Hematopoietic multipotent progenitor cell treated with erythropoietin and hydrocortisone succinate and interleukin-3 and kit ligand, for 6 days (in vitro differentiated cells): ENCODE data around the gene IGF2BP1.
"Not testable (repeated sequence)": the region's sequence is repeated elsewhere in the genome, so short reads cannot be mapped to it uniquely, and the experiment has no call there.

Experiments
- DNase-seq: peaks from one replicate; pipeline ENCODE4 v3.0.0-alpha.2; 2015

IGF2BP1 gene

GRCh38 chr17:49063652-49064051 is 66.5 kb downstream of the IGF2BP1 start:
- no peak for DNase-seq

- DNase-seq: no peak
Measured at GRCh38 chr17:49067163-49067562, 70.0 kb downstream of the IGF2BP1 start.

- DNase-seq: no peak
Measured at GRCh38 chr17:49069585-49070273, 72.5 kb downstream of the IGF2BP1 start.

DNA sequence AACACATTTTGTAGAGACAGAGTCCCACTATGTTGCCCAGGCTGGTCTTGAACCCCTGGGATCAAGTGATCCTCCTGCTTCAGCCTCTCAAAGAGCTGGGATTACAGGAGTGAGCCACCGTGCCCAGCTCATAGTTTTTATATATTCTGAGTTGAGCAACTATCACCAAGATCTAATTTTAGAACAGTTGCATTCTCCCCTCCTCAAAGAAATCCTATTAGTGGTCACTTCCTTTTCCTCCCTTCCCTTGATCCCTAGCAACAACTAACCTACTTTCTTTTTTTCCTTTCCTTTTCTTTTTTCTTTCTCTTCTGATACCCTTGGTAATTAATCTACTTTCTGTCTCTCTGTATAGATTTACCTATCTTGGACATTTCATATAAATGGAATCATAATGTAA is 73.9 kb downstream of the IGF2BP1 start:
- DNase-seq: no peak

DNA sequence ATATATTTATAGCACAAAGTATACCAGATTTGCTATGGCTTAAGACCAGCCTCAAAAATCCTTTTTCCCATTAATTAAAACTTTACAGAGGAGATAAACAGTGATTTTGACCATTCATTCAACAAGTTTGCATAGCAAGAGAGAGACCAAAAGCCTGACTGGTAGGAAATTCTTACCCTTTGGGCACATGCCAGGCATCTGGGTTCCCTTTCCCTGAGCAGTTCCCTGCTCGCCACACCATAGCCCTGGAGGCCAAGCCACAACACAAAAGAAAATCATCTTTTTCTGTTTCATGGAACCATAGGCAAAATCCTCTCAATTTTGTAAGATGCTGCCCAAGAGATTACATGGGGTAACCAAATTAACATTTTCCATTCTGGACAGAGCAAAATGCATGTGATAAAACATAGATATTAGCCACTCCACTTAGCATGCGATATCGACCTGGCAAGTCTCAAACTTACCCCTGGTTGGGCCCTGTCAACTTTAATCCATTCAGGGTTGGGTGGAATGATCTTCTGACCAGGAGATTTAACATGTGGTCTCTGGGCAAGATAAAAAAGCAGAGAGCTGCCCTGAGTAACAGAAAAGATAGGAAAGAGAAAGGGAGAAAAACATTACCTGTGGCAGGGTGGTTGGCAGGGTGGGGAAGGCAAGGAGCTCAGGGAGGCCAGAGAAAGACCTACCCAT is 77.8 kb downstream of the IGF2BP1 start:
- no peak for DNase-seq

GRCh38 chr17:49076573-49077384 is 79.6 kb downstream of the IGF2BP1 start:
- no peak for DNase-seq

- DNase-seq: no peak
Measured at GRCh38 chr17:49078248-49078647, 81.1 kb downstream of the IGF2BP1 start.

DNA sequence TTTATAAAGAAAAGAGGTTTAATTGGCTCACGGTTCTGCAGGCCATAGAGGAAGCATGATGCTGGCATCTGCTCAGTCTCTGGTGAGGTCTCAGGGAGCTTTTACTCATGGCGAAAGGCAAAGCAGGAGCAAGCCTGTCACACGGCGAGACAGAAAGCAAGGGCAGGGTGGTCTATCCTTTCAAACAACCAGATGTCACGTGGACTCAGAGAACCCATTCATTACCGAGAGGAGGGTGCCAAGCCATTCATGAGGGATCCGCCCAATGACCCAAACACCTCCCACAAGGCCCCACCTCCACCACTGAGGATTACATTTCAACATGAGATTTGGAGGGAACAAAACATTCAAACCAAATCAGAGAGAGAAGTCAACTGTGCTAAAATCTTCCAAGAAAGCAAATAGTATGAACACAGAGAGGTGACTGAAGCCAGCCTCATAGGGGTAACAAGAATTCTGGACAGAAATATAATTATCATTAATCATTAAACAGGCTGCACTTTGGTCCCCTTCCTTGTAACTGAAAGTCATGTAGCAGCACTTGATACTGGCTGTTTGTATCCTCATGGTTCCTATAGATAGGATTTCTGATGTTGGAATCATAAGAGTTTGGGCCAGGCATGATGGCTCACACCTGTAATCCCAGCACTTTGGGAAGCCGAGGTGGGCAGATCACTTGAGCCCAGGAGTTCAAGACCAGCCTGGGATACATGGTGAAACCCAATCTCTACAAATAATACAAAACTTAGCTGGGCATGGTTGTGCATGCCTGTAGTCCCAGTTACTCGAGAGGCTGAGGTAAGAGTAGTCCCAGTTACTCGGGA is 82.9 kb downstream of the IGF2BP1 start:
- DNase-seq: no peak

GRCh38 chr17:49082231-49082630 is 85.0 kb downstream of the IGF2BP1 start:
- no peak for DNase-seq

- not testable (repeated sequence) for DNase-seq
Measured at GRCh38 chr17:49085046-49085445, 87.9 kb downstream of the IGF2BP1 start.

DNA sequence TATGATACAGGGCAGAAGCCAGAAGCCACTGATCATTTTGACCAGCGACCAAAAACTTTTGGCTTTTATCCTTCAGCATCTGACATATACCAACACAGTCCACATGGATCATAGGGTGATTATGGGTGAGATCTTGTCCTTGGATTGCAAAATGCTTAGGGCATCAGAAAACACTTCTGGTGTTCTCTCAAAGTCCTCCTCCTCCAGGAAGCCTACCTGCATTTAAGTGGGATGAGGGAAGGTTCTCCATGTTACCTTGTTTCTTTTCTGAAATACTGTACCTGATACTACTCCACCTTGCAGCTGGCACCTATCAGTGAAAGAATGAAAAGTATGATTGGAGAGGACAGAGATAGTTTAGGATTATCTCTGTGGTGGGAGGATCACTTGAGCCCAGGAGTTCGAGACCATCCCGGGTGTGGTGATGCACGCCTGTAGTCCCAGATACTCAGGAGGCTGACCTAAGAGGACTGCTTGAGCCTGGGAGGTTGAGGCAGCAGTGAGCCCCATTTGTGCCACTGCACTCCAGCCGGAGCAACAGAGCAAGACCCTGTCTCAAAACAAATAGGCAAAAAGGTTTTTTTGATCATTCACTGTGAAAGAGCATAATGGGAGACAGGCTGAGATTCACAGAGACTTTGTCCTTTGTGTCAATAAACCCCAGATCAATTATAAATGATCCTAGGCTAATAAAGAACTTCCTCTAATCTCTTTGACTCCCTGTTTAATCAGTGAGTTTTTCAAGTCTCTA is 88.6 kb downstream of the IGF2BP1 start:
- DNase-seq: no peak

GRCh38 chr17:49086316-49086605 is 89.1 kb downstream of the IGF2BP1 start:
- no peak for DNase-seq

DNA sequence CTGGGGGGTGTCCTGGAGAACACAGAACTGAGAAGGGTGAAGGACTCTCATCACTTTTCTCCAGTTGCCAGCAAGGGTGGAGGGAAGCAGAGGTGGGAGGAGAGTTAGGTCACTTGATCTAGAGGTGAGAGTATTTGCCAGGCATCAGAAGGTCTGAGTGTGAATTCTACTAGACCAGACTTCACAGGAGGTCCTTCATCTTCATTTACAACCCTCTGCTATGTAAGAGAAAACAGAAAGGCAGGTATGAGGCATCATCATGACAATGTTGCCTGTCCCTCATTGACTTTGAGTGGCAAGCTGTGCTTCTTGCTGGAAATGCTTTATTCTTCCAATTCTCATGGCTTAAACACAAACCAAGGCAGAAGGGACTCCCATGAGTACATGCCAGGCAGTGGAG is 89.5 kb downstream of the IGF2BP1 start:
- DNase-seq: no peak

DNA sequence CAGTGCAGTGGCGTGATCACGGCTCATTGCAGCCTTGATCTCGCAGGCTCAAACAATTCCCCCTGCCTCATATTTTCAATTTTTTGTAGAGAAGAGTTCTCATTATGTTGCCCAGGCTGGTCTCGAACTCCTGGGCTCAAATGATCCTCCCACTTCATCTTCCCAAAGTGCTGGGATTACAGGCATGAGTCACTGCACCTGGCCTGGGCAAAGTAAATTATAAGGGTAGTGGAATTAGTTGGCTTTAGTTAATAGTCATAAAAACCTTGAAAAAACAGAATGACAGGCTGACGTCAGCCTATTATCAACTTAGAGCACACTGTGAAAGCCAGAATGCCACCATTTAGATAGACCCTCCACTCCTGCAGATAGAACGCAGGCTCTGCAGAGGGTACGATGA is 91.9 kb downstream of the IGF2BP1 start:
- no peak for DNase-seq

- DNase-seq: no peak
Measured at GRCh38 chr17:49090878-49091594, 93.9 kb downstream of the IGF2BP1 start.

DNA sequence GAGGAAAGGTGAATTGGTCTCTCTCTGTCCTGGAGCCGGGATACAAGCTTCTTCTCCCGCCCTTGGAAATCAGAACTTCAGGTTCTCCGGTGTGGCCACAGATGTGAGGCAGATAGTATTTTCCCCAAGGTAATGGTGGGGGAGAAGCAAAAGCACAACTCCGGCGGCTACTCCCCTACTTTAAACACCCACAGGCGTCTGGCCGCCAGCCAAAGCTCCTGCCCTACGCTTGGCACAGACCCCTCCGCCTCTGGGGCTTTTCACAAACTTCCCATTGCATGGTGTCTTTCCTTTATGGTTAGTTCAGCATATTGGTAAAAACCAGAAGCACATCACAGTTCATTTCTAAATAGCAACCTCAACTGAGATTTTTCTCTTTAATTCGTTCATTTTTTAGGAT is 95.9 kb downstream of the IGF2BP1 start:
- DNase-seq: no peak

- peak; percentile 54 for DNase-seq
Measured at GRCh38 chr17:49100601-49101000, 103.4 kb downstream of the IGF2BP1 start.

DNA sequence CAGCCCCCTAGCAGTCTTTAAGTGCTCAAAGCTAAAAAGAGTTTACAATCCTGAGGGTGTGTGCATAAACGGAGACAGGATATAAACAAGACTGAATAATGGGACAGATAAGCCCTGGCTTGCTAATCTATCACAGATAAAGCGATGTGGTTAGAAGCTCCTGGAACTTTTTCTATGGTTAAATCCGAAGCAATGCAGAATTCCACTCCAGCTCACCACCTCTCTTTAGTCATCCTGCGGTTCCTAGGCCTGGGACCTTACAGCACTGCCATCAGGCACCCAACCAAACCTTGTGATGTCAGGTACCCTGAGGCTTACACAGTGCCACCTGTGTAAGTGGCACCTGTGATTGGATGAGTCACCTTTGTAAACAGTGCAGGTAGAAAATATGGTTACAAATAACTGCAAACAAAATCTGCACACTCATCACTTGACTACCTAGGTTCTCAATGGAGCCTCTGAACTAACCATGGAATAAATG is 103.9 kb downstream of the IGF2BP1 start:
- peak; percentile 22 for DNase-seq

GRCh38 chr17:49103360-49103759 is 106.2 kb downstream of the IGF2BP1 start:
- not testable (repeated sequence) for DNase-seq

DNA sequence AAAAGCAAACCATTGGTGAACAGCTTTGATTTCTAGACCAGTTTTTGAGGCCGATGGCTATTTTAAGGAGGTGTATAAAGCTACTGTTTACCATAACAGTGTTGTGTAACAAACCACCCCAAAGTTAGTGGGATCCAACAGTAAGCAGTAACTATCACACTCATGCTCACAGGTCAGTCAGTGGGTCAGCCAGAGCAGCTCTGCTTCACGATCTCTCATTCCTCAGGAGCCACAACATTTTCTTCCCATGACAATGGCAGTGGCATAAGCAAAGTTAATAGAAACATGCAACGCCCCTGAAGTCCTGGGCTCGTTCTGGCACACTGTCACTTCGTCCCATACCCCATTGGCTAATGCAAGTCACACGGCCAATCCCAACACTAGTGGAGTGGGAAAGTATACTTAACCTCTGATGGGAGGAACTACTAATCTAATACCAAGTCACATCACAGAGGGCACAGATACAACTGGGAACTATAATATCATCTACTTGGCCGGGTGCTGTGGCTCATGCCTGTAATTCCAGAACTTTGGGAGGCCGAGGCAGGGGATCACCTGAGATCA is 107.4 kb downstream of the IGF2BP1 start:
- DNase-seq: no peak
